ENCODE data around the gene AMH. TPM values are rescaled to one million over a fixed set of nuclear protein-coding genes. Genes with fewer than 3 reads are reported as not detected.

The AMH gene
- total and polyA plus RNA-seq, 4 donors = 2.8 to 12.3 (median 3.6) TPM

DNA sequence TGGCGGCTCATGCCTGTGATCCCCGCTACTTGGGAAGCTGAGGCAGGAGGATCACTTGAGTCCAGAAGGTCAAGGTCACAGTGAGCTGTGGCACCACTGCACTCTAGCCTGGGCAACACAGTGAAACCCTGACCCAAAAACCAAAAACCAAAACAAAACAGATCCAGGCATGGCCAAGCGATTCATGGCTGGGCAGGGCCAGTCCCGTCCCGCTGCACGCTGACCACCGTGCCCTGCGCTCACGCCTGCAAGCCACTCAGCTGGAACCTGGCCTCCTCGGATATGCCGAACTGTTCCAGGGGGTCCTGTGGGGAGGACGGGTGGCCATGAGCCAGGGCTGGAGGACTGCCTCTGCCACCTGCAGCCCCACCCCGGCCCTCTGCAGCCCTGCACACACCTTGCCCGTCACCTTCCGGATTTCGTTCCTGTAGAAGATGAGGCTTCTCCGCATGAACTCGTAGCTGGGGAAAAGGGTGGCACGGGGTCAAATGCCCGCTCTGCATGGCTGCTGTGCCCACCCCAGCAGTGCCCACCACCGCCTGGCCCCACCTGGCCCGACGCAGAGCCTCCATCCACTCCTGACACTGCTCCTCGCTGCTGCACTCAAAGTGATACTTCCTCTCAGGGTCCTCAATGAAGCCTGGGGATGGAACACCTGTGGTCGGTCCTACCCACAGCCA is 15.4 kb upstream of the AMH start:
- Histone ChIP-seq H3K27ac (ENCODE audit: low read depth, low read length) (no peak overlapping the region), H3K9me3 (ENCODE audit: control insufficient read depth, insufficient read depth, low read length) (no peaks in the 10 kb centered on the region), H3K4me3 (ENCODE audit: low read depth, low read length) (no peak overlapping the region), H3K27me3 (ENCODE audit: control insufficient read depth, insufficient read depth, low read length) (no peaks in the 10 kb centered on the region), H3K4me1 (ENCODE audit: control insufficient read depth, insufficient read depth, low read length) (peaks cover 43% of the 10 kb centered on the region), H3K36me3 (ENCODE audit: control insufficient read depth, insufficient read depth, low read length) (peaks cover 71% of the 10 kb centered on the region)
- no peak for DNase-seq (ENCODE audit: low read depth in 4 of 6, low spot score in 6 of 6)
- WGBS (ENCODE audit: insufficient coverage) = 93% methylated on average over 24 of the region's 25 CpGs

DNA sequence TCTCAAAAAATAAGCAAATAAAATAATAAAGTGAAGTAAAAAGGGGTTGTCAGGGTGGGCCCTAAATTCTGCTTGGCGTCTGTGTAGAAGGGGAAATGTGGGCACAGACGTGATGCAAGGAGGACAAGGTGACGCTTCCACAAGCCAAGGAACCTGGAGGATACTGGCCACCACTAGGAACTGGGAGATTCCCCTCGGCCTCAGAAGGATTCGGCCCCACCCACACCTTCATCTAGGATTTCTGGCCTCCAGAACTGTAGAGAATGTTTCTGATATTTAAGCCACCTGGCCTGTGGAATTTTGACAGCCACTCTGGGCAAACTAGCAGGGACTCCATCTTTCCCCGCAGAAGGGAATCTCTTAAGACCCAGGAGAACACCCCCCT is 14.1 kb upstream of the AMH start:
- 42% methylated on average over 4 of the region's 6 CpGs for WGBS (ENCODE audit: insufficient coverage)
- Histone ChIP-seq H3K27me3 (ENCODE audit: control insufficient read depth, insufficient read depth, low read length) (no peaks in the 10 kb centered on the region), H3K36me3 (ENCODE audit: control insufficient read depth, insufficient read depth, low read length) (peaks cover 60% of the 10 kb centered on the region), H3K4me3 (ENCODE audit: low read depth, low read length) (peak overlapping the region; percentile 68), H3K9me3 (ENCODE audit: control insufficient read depth, insufficient read depth, low read length) (no peaks in the 10 kb centered on the region), H3K4me1 (ENCODE audit: control insufficient read depth, insufficient read depth, low read length) (peaks cover 51% of the 10 kb centered on the region), H3K27ac (ENCODE audit: low read depth, low read length) (no peak overlapping the region)
- no peak for DNase-seq (ENCODE audit: low read depth in 4 of 6, low spot score in 6 of 6)

DNA sequence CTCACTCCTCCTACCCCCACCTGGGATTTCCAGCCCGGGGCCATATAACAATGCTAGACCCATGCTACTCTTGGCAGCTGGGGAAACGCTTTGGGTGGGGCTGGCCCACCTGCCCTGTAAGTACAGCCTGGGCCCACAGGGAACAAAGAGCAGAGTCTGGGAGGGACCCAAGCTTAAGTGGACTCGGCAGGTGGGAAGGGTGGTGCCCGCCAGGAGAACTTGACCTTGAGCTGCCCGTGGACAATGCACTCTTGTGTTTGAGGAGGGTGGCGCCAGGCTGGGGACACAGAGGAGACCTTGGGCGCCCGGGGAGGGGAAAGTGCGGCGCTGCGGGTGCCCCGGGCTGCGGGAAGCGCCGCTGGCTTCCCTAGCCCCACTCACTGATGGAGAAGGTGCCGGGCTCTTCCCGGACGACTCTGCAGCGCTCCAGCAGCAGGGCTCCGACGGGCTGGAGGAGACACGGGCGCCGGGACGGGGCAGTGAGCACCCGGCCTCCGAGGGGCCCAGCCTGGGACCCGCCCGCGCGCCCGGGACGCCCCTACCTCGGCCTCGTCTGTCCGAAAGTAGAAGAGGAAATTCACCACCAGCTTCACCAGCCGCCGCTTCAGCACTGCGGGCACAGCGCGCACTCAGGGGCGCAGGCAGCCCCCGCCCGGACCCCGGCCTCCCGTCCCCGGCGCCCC is 13.6 kb upstream of the AMH start:
- peaks cover 60% of the 10 kb centered on the region for H3K36me3 ChIP-seq (ENCODE audit: control insufficient read depth, insufficient read depth, low read length)
- DNase-seq (ENCODE audit: low read depth in 4 of 6, low spot score in 6 of 6) = no peak
- no peaks in the 10 kb centered on the region for H3K9me3 ChIP-seq (ENCODE audit: control insufficient read depth, insufficient read depth, low read length)
- H3K27me3 ChIP-seq (ENCODE audit: control insufficient read depth, insufficient read depth, low read length) = no peaks in the 10 kb centered on the region
- peak overlapping the region; percentile 68 for H3K4me3 ChIP-seq (ENCODE audit: low read depth, low read length)
- H3K27ac ChIP-seq (ENCODE audit: low read depth, low read length) = peak overlapping the region; percentile 98
- H3K4me1 ChIP-seq (ENCODE audit: control insufficient read depth, insufficient read depth, low read length) = peaks cover 56% of the 10 kb centered on the region
- under 1% methylated on average over 48 of the region's 48 CpGs for WGBS (ENCODE audit: insufficient coverage)

DNA sequence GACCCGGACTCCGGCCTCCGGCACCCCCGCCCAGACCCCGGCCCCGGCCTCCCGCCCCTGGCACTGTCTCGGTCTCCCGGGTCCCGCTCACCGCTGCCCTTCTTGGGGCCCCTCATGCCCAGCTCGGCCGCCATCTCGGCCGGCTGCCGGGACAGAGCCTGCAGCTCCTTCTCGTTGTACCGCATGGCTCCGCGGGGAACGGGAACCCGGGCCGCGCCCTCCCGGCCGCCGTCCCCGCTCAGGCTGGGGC is 13.1 kb upstream of the AMH start:
- Histone ChIP-seq H3K4me1 (ENCODE audit: control insufficient read depth, insufficient read depth, low read length) (peaks cover 61% of the 10 kb centered on the region), H3K36me3 (ENCODE audit: control insufficient read depth, insufficient read depth, low read length) (peaks cover 60% of the 10 kb centered on the region)

DNA sequence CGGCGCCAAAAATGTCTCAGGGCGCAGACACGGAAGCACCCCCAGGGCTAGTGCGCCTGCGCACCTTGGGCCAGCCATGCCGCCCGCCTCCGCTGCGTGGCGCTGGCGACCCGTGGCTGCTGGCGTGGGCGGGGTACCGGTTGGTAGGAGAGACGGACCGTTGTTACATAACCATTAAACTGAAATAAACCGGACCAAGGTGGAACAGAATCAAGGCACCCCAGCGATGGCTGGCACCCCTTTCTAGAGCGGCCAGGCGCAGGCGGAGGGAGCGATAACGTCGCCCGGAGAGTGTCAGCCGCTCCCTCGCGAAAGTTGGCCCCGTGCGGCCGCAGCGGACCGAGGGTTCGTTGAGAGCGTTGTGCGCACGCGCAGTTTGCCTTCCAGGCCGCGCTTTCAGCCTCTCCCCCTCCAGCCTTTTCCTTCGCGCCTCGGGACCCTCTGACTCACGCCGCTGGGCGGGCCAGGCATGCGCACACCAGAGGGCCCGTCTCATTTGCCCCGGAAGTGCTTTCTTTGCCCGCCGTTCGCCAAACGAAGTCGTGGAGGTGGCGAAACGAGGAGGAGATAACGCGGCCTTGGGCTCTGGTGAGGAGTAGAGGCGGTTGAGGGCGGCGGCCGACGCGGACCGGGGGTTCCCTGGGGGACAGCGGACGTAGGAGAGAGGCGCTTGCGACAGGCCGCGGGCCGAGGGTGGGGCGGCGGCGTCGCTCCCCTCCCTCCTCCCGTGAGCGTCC is 12.6 kb upstream of the AMH start, which contains the start of the genes PLEKHJ1 and SF3A2:
Gene PLEKHJ1 (minus strand): TSS at position 16 of the 737 bp plus-strand sequence. CDS start 81 bp downstream, outside the sequence.
Gene SF3A2 (plus strand): TSS at position 511 of the 737 bp plus-strand sequence. CDS start 6,595 bp downstream, outside the sequence.
- under 1% methylated on average over 78 of the region's 80 CpGs for WGBS (ENCODE audit: insufficient coverage)

More for the DNA sequence above, 13.1 kb upstream of the AMH start:
- DNase-seq (ENCODE audit: low read depth in 4 of 6, low spot score in 6 of 6) = no peak
- WGBS (ENCODE audit: insufficient coverage) = 0% methylated on average over 28 of the region's 28 CpGs
- no peaks in the 10 kb centered on the region for H3K9me3 ChIP-seq (ENCODE audit: control insufficient read depth, insufficient read depth, low read length)
- no peaks in the 10 kb centered on the region for H3K27me3 ChIP-seq (ENCODE audit: control insufficient read depth, insufficient read depth, low read length)
- H3K27ac ChIP-seq (ENCODE audit: low read depth, low read length) = peak overlapping the region; percentile 98
- H3K4me3 ChIP-seq (ENCODE audit: low read depth, low read length) = peak overlapping the region; percentile 68

DNA sequence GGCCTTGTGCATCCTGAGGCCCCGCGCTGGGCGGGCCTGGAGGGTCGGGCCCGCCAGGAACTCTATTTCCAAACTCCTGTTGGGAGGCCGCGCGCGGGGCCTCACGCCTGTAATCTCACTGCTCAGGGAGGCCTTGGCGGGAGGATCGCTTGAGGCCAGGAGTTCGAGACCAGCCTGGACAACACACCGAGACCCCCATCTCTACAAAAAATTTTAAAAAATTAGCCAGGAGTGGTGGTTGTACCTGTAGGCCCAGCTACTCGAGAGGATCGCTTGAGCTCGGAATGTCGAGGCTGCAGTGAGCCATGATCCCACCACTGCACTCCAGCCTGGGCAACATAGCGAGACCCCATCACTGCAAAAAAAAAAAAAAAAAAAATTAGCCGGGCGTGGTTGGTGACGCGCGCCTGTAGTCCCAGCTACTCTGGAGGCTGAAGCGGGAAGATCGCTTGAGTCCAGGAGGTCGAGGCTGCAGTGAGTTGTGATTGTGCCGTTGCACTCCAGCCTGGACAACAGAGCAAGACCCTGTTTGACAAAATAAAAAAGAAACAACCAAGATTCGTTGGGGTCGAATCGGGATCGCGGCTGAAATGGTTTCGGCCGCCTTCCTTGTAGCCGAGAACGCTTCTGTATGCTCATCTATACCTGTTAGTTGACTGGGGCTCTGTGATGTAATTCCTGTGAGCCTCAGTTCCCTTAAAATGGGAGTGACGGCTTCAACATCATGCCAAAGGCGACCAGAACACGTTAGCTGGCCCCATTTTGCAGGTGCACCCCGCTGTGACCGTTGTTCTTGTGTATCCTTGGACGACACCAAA is 11.9 kb upstream of the AMH start:
- DNase-seq (ENCODE audit: low read depth in 4 of 6, low spot score in 6 of 6) = peak in 1 of 6 donors; percentile 15
- H3K4me3 ChIP-seq (ENCODE audit: low read depth, low read length) = peak overlapping the region; percentile 68
- H3K36me3 ChIP-seq (ENCODE audit: control insufficient read depth, insufficient read depth, low read length) = peaks cover 59% of the 10 kb centered on the region
- H3K4me1 ChIP-seq (ENCODE audit: control insufficient read depth, insufficient read depth, low read length) = peaks cover 74% of the 10 kb centered on the region
- 46% methylated on average over 38 of the region's 43 CpGs for WGBS (ENCODE audit: insufficient coverage)
- H3K27ac ChIP-seq (ENCODE audit: low read depth, low read length) = peak overlapping the region; percentile 98
- no peaks in the 10 kb centered on the region for H3K9me3 ChIP-seq (ENCODE audit: control insufficient read depth, insufficient read depth, low read length)
- H3K27me3 ChIP-seq (ENCODE audit: control insufficient read depth, insufficient read depth, low read length) = no peaks in the 10 kb centered on the region

More for the DNA sequence above, 12.6 kb upstream of the AMH start, which contains the start of the genes PLEKHJ1 and SF3A2:
- Histone ChIP-seq H3K9me3 (ENCODE audit: control insufficient read depth, insufficient read depth, low read length) (no peaks in the 10 kb centered on the region), H3K36me3 (ENCODE audit: control insufficient read depth, insufficient read depth, low read length) (peaks cover 60% of the 10 kb centered on the region), H3K27ac (ENCODE audit: low read depth, low read length) (peak within 1 kb of the TSS; percentile 98), H3K27me3 (ENCODE audit: control insufficient read depth, insufficient read depth, low read length) (no peaks in the 10 kb centered on the region), H3K4me3 (ENCODE audit: low read depth, low read length) (peak within 1 kb of the TSS; percentile 68), H3K4me1 (ENCODE audit: control insufficient read depth, insufficient read depth, low read length) (peaks cover 66% of the 10 kb centered on the region)
- peak; percentile 94 to 100 (median 96) for DNase-seq (ENCODE audit: low read depth in 4 of 6, low spot score in 6 of 6)

DNA sequence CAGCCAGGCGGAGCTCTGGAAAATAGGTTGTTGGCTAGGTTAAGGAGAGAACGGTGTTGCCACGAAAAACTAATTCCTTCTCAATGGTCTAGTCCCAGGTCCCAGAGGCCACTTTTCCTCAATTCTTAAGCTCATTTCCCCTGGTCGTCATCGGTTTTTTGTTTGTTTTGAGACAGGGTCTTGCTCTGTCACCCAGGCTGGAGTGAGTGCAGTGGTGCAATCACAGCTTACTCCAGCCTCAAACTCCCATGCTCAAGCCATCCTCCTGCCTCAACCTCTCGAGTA is 11.3 kb upstream of the AMH start:
- no peak for DNase-seq (ENCODE audit: low read depth in 4 of 6, low spot score in 6 of 6)
- Histone ChIP-seq H3K4me3 (ENCODE audit: low read depth, low read length) (peak overlapping the region; percentile 68), H3K27ac (ENCODE audit: low read depth, low read length) (no peak overlapping the region), H3K36me3 (ENCODE audit: control insufficient read depth, insufficient read depth, low read length) (peaks cover 54% of the 10 kb centered on the region), H3K27me3 (ENCODE audit: control insufficient read depth, insufficient read depth, low read length) (no peaks in the 10 kb centered on the region), H3K9me3 (ENCODE audit: control insufficient read depth, insufficient read depth, low read length) (no peaks in the 10 kb centered on the region), H3K4me1 (ENCODE audit: control insufficient read depth, insufficient read depth, low read length) (peaks cover 77% of the 10 kb centered on the region)
- WGBS (ENCODE audit: insufficient coverage) = 83% methylated on average over 2 of the region's 6 CpGs

DNA sequence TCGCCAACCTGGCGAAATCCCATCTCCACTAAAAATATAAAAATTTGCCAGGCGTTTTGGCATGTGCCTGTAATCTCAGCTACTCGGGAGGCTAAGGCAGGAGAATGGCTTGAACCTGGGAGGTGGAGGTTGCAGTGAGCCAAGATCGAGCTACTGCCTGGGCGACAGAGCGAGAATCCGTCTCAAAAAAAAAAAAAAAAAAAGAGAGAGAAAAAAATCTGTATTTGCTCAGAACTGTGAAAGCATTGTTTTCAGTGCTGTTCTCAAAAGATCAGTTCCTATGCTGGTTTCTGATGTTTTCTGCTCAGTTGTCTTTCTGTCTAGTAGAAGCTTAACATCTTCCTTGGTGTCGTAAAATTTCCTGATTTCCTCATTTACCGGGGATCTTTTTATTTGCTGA is 9.9 kb upstream of the AMH start:
- Histone ChIP-seq H3K4me1 (ENCODE audit: control insufficient read depth, insufficient read depth, low read length) (peaks cover 68% of the 10 kb centered on the region), H3K4me3 (ENCODE audit: low read depth, low read length) (peak overlapping the region; percentile 38), H3K27ac (ENCODE audit: low read depth, low read length) (peak overlapping the region; percentile 69), H3K36me3 (ENCODE audit: control insufficient read depth, insufficient read depth, low read length) (peaks cover 54% of the 10 kb centered on the region), H3K27me3 (ENCODE audit: control insufficient read depth, insufficient read depth, low read length) (no peaks in the 10 kb centered on the region), H3K9me3 (ENCODE audit: control insufficient read depth, insufficient read depth, low read length) (no peaks in the 10 kb centered on the region)
- 60% methylated on average over 1 of the region's 10 CpGs for WGBS (ENCODE audit: insufficient coverage)
- DNase-seq (ENCODE audit: low read depth in 4 of 6, low spot score in 6 of 6) = no peak
